ENCODE data around the gene CA9.

- TF ChIP-seq ZNF3 (CRISPR knock-in tag; IDR thresholded peaks at IDR 0.05) (no peak), ZNF232 (CRISPR knock-in tag; IDR thresholded peaks at IDR 0.05) (no peak), ZBTB17 (CRISPR knock-in tag; IDR thresholded peaks at IDR 0.05) (no peak), TBL1XR1 (IDR thresholded peaks at IDR 0.05; ENCODE audit: low read length in 2 of 2) (no peak), PRDM10 (IDR thresholded peaks at IDR 0.05; ENCODE audit: partially characterized antibody) (no peak), CTCF (IDR thresholded peaks at IDR 0.05 in 2 of 3, conservative IDR thresholded peaks at IDR 0.05 in 1 of 3; ENCODE audit: insufficient read depth in 2 of 3, low read depth in 1 of 3, low read length in 3 of 3) (peak; percentile 75 to 85 (median 78))
- TF ChIP-seq, protein P1, sequence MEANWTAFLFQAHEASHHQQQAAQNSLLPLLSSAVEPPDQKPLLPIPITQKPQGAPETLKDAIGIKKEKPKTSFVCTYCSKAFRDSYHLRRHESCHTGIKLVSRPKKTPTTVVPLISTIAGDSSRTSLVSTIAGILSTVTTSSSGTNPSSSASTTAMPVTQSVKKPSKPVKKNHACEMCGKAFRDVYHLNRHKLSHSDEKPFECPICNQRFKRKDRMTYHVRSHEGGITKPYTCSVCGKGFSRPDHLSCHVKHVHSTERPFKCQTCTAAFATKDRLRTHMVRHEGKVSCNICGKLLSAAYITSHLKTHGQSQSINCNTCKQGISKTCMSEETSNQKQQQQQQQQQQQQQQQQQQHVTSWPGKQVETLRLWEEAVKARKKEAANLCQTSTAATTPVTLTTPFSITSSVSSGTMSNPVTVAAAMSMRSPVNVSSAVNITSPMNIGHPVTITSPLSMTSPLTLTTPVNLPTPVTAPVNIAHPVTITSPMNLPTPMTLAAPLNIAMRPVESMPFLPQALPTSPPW (CRISPR knock-in tag; IDR thresholded peaks at IDR 0.05), result no peak
- TF ChIP-seq, protein P2, sequence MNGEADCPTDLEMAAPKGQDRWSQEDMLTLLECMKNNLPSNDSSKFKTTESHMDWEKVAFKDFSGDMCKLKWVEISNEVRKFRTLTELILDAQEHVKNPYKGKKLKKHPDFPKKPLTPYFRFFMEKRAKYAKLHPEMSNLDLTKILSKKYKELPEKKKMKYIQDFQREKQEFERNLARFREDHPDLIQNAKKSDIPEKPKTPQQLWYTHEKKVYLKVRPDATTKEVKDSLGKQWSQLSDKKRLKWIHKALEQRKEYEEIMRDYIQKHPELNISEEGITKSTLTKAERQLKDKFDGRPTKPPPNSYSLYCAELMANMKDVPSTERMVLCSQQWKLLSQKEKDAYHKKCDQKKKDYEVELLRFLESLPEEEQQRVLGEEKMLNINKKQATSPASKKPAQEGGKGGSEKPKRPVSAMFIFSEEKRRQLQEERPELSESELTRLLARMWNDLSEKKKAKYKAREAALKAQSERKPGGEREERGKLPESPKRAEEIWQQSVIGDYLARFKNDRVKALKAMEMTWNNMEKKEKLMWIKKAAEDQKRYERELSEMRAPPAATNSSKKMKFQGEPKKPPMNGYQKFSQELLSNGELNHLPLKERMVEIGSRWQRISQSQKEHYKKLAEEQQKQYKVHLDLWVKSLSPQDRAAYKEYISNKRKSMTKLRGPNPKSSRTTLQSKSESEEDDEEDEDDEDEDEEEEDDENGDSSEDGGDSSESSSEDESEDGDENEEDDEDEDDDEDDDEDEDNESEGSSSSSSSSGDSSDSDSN (IDR thresholded peaks at IDR 0.05; ENCODE audit: borderline replicate concordance in 1 of 2, low read depth in 2 of 2, low read length in 2 of 2), result no peak
Measured at GRCh38 chr9:35696520-35697215, 22.9 kb downstream of the CA9 start.

Measured in K562 (cell line).